ENCODE measurements around the gene ZP1.
"Not testable (repeated sequence)": the region's sequence is repeated elsewhere in the genome, so short reads cannot be mapped to it uniquely, and the experiment has no call there.

ZP1 gene, protein sequence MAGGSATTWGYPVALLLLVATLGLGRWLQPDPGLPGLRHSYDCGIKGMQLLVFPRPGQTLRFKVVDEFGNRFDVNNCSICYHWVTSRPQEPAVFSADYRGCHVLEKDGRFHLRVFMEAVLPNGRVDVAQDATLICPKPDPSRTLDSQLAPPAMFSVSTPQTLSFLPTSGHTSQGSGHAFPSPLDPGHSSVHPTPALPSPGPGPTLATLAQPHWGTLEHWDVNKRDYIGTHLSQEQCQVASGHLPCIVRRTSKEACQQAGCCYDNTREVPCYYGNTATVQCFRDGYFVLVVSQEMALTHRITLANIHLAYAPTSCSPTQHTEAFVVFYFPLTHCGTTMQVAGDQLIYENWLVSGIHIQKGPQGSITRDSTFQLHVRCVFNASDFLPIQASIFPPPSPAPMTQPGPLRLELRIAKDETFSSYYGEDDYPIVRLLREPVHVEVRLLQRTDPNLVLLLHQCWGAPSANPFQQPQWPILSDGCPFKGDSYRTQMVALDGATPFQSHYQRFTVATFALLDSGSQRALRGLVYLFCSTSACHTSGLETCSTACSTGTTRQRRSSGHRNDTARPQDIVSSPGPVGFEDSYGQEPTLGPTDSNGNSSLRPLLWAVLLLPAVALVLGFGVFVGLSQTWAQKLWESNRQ

DNA sequence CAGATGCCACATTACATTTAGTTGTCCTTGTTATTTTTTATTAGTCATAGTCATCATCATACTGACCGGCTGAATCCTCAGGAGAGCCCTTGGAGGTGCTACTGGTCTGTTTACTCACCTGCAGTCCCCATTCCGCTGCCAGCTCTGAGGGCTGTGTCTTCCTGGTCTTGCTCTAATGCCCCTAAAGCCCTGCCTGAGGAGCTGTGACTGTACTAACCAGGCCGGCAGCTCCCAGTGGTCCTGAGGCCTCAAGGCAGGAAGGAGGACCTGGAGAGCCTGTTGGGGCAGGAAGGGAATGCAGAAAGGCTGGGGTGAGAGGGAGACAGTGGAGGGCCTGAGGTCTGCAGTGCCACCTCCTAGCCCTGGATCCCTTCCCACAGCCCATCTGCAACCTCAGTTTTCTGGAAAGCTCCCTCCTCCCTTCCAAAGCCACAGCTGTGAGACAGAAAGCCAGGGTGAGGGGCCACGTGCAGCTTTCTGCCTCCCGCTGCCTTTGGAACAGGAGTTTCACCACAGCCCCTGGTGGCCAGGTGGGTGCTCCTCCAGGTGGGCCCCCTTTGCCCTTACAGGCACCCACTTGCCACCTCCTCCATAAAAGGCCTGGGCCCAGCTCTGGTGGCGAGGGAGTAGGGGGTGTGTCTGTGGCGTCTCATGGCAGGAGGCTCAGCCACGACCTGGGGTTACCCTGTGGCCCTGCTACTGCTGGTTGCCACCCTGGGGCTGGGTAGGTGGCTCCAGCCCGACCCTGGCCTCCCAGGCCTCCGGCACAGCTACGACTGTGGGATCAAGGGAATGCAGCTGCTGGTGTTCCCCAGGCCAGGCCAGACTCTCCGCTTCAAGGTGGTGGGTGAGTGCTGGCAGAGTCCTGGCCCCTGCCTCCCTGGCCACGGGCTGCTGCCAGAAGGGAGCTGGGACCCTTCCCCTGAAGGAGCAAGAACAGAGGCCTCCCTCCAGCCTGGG, at the start of gene ZP1:
Gene ZP1 (plus strand): TSS at position 632 of the 960 bp plus-strand sequence. CDS start 20 bp downstream, at position 652.
- H3K4me3 ChIP-seq (replicated peaks; ENCODE audit: low read depth, low read length), result no peak within 1 kb of the TSS
- DNase-seq (ENCODE audit: low read depth), result no peak

GRCh38 chr11:60818057-60818456, 49.3 kb upstream of the ZP1 start:
- H3K4me3 ChIP-seq (replicated peaks; ENCODE audit: low read depth, low read length), result no peak overlapping the region
- TF ChIP-seq, protein P1, sequence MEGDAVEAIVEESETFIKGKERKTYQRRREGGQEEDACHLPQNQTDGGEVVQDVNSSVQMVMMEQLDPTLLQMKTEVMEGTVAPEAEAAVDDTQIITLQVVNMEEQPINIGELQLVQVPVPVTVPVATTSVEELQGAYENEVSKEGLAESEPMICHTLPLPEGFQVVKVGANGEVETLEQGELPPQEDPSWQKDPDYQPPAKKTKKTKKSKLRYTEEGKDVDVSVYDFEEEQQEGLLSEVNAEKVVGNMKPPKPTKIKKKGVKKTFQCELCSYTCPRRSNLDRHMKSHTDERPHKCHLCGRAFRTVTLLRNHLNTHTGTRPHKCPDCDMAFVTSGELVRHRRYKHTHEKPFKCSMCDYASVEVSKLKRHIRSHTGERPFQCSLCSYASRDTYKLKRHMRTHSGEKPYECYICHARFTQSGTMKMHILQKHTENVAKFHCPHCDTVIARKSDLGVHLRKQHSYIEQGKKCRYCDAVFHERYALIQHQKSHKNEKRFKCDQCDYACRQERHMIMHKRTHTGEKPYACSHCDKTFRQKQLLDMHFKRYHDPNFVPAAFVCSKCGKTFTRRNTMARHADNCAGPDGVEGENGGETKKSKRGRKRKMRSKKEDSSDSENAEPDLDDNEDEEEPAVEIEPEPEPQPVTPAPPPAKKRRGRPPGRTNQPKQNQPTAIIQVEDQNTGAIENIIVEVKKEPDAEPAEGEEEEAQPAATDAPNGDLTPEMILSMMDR (IDR thresholded peaks at IDR 0.05; ENCODE audit: low read length, missing control alignments), result no peak
- DNase-seq (ENCODE audit: low read depth), result no peak

More for the DNA sequence above, at the start of gene ZP1:
- TF ChIP-seq, protein P1 (IDR thresholded peaks at IDR 0.05; ENCODE audit: low read length, missing control alignments), result no peak

DNA sequence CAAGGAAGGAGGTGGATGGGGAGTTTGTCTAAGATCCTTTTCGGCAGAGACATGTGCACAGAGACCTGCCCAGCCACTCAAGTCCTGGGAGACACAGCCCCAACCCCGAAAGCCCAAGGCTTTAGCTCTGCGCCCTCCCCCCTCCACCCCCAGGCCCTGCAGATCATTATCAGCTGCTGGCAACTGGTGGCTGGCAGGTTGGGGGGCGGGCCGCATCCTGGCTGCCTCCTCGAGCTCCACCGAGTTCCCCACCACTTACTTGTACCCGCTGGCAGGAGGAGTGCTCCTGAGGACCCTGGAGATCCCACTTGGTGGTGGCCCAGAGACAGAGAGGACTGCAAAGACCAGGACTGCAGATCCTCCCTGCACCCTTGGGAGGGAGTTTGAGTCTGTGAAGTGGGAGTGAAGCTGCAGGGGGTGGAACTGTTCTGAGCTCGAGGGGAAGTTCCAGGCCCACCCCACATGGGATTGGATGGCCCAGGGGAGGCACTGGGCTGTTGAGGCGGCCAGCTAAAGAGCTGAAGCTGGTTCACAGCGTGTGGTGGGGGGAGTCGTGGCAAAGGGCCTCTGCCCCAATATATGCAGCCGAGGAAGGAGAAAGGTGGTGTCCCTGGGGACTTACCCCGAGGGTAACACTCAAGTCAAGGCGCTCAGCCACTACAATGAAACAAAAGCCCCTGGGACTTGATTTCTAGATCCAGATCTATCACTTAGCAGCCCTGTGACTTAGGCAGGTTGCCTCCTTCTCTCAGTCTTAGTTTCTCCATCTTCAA, 45.3 kb upstream of the ZP1 start:
- no peak for DNase-seq (ENCODE audit: low read depth)
- H3K4me3 ChIP-seq (replicated peaks; ENCODE audit: low read depth, low read length), result no peak overlapping the region
- TF ChIP-seq, protein P1 (IDR thresholded peaks at IDR 0.05; ENCODE audit: low read length, missing control alignments), result no peak

GRCh38 chr11:60823745-60824306, 43.5 kb upstream of the ZP1 start:
- DNase-seq (ENCODE audit: low read depth); H3K4me3 ChIP-seq (replicated peaks; ENCODE audit: low read depth, low read length): not testable (repeated sequence)

GRCh38 chr11:60825118-60825517, 42.2 kb upstream of the ZP1 start:
- TF ChIP-seq, protein P1 (IDR thresholded peaks at IDR 0.05; ENCODE audit: low read length, missing control alignments), result no peak
- no peak overlapping the region for H3K4me3 ChIP-seq (replicated peaks; ENCODE audit: low read depth, low read length)
- no peak for DNase-seq (ENCODE audit: low read depth)

DNA sequence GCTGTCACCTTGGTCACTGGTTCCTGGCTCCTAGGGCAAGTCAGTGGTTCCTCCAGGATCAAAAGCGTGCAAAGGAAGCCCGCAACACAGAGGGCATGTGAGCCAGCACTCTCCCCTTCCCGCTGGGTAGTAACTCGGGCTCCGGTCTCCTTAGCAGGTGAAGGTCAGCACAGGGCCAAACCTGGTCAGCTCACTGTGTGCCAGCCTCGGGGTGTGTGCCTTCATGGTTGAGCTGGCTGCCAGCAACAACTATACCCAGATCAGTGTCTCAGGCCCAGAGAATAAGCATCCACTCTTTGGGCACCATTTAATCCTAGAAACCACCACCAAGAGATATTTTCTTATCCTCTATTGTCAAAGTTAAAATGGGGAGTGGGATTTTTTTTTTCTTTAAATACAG, 41.6 kb upstream of the ZP1 start:
- DNase-seq (ENCODE audit: low read depth), result no peak
- H3K4me3 ChIP-seq (replicated peaks; ENCODE audit: low read depth, low read length), result no peak overlapping the region
- TF ChIP-seq, protein P1 (IDR thresholded peaks at IDR 0.05; ENCODE audit: low read length, missing control alignments), result no peak
